ENCODE measurements around the gene CASKIN1.
"Not testable (repeated sequence)": the region's sequence is repeated elsewhere in the genome, so short reads cannot be mapped to it uniquely, and the experiment has no call there.

CASKIN1 gene, protein sequence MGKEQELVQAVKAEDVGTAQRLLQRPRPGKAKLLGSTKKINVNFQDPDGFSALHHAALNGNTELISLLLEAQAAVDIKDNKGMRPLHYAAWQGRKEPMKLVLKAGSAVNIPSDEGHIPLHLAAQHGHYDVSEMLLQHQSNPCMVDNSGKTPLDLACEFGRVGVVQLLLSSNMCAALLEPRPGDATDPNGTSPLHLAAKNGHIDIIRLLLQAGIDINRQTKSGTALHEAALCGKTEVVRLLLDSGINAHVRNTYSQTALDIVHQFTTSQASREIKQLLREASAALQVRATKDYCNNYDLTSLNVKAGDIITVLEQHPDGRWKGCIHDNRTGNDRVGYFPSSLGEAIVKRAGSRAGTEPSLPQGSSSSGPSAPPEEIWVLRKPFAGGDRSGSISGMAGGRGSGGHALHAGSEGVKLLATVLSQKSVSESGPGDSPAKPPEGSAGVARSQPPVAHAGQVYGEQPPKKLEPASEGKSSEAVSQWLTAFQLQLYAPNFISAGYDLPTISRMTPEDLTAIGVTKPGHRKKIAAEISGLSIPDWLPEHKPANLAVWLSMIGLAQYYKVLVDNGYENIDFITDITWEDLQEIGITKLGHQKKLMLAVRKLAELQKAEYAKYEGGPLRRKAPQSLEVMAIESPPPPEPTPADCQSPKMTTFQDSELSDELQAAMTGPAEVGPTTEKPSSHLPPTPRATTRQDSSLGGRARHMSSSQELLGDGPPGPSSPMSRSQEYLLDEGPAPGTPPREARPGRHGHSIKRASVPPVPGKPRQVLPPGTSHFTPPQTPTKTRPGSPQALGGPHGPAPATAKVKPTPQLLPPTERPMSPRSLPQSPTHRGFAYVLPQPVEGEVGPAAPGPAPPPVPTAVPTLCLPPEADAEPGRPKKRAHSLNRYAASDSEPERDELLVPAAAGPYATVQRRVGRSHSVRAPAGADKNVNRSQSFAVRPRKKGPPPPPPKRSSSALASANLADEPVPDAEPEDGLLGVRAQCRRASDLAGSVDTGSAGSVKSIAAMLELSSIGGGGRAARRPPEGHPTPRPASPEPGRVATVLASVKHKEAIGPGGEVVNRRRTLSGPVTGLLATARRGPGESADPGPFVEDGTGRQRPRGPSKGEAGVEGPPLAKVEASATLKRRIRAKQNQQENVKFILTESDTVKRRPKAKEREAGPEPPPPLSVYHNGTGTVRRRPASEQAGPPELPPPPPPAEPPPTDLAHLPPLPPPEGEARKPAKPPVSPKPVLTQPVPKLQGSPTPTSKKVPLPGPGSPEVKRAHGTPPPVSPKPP (N-terminal part only)

DNA sequence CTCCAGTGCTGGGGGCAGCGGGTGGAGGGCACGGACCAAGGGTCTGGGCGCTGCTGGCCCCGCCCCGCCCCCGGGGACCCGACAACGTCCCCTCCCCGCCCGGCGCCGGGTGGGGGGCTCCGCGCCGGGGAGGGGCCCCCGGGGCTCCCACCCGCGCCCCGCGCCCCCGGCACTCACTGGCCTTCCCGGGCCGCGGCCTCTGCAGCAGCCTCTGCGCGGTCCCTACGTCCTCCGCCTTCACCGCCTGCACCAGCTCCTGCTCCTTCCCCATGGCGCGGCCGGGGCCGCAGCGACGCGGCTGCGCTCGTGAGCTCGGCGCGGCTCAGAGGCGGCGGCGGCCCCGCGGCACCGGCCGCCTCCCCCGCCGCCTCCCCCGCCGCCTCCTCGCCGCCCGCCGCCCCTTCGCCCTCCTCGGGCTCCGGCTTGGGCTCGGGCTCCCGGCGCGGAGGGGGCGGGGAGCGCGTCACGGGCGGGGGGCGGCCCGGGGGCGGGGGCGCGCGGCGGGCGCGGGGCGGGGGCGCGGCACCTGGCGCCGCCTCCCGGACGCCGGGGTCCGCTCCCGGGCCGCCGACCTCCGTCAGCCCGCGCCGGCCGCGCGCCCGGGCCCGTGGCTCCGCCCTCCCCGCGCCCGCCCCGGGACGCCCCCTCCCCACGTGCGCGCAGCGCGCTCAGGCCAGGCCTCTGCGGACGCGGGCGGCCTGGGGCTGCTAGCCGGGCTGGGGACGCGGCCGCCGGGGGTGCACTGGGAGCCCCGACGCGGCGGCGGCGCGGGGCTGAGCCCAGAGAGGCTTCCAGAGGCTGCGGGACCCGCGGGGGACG is at the start of gene CASKIN1:
Gene CASKIN1, minus strand, starts transcription at position 444 of the 819 bp plus-strand sequence. Its CDS starts 173 bp downstream, at position 271.
- no peak for DNase-seq (ENCODE audit: low read depth)

DNA sequence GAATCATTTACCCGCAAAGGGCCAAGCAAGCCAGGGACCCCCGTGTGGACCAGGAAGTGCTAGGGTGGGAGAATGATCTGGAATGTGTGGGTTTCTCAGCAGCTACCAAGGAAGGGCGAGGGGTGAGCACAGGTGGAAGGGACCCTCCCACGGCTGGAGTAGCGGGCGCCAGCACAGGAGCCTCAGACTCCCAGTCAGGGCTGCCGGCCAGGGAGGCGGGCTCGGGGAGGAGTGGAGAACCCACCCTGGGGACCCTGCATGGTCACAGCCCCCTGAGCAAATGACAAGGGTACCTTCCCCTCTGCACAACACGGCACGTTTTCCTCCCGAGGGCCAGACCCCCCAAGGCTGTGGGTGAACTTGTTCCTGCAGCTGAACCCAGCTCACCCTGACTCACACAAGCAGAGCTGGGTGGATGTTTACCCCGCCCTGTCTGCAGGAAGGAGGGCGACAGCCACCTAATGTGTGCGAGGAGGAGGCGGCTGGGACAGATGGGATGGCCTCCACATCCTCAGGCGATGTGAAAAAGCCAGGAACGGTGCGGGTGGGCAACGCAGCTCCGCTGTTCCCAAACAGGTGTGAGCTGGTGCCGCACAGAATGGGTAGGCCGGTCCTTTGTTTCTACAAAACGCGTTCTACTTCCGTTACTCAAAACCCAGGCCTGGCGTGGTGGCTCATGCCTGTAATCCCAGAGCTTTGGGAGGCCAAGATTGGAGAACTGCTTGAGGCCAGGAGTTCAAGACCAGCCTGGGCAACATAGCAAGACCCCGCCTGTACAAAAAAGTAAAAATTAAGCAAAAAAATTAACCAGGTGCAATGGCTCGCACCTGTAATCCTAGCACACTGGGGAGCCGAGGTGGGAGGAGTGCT is 48.8 kb upstream of the CASKIN1 start:
- no peak for DNase-seq (ENCODE audit: low read depth)

DNA sequence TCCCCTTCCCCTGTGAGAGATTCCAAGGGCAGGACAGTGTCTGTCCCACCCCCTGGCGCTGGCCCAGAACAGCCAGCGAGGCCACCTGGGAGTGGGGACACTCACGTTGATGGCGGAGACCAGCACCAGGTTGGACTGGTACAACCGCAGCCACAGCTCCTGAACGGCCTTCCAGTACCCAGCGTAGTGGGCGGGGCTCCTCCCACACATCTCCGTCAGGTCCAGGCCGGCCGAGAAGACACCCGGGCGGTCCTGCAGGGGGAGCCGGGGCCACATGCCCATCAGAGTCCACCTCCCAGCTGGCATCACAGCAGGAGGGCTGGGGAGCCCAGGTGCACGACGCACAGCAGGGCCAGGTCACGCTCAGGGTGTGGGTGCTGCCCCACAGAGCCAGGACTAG is 47.9 kb upstream of the CASKIN1 start:
- DNase-seq (ENCODE audit: low read depth) = no peak

DNA sequence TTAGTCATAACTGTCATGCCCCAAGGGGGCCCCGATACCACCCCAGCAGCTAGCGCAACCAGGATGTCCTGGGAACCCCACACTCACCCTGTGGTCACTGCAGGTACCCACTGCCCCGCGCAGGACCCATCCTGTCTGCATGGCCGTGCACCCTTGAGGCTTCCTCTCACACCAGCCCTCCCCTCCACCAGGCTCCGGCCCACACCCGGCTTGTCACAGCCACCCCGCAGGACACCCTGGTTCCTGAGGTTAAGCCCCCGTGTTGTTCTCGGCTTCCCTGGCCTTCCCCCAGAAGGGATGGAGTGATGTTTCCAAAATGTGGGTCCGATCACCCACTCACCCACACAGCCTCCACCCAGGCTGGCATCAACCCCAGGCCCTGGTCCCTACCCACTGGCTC is 47.4 kb upstream of the CASKIN1 start:
- DNase-seq (ENCODE audit: low read depth) = no peak

DNA sequence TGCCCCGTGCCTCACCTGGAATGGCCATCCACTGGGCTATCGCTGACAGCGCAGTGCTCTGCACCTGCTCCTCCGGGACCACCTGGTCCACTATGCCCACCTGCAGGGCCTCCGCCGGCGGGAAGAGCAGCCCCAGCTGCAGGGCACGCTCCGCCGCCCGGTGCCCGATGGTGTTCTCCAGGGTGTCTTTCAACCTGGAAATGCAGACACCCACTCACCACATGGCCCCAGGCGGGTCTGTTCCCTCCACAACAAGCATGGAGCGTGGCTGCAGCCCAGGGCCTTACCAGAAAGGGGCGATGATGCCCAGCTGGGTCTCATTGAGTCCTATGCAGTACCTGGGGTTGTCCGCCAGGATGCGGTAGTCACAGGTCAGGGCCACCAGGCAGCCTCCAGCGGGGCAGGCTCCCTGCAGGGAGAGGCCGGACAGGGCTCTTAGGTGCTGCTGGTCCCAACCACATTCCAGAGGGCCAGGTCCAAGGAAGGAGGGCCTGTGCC is 46.7 kb upstream of the CASKIN1 start:
- no peak for DNase-seq (ENCODE audit: low read depth)

DNA sequence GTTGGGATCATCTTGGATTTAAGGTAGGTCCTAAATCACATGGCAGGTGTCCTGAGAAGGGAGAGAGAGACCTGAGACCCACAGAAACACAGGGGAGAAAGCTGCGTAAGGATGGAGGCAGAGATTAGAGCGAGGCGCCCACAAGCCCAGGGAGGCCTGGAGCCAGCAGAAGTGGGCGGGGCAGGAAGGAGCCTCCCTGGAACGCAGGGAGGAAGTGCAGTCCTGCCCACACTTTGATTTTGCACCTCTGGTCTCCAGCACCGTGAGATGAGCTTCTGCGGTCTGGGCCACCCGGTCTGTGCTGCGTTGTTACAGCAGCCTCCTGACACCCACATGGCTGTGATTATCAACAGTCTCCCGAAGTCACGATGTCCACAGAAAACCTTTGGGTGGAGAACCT is 46.2 kb upstream of the CASKIN1 start:
- no peak for DNase-seq (ENCODE audit: low read depth)

DNA sequence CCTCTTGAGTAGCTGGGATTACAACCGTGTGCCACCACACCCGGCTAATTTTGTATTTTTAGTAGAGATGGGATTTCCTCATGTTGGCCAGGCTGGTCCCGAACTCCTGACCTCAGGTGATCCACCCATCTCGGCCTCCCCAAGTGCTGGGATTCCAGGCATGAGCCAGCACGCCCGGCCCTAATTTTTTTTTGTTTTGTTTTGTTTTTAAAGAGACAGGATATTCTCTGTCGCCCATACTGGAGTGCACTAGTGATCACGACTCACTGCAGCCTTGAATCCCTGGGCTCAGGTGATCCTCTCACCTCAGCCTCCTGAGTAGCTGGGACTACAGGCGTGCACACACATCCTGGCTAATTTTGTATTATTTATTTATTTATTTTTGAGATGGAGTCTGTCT is 43.9 kb upstream of the CASKIN1 start:
- not testable (repeated sequence) for DNase-seq (ENCODE audit: low read depth)

DNA sequence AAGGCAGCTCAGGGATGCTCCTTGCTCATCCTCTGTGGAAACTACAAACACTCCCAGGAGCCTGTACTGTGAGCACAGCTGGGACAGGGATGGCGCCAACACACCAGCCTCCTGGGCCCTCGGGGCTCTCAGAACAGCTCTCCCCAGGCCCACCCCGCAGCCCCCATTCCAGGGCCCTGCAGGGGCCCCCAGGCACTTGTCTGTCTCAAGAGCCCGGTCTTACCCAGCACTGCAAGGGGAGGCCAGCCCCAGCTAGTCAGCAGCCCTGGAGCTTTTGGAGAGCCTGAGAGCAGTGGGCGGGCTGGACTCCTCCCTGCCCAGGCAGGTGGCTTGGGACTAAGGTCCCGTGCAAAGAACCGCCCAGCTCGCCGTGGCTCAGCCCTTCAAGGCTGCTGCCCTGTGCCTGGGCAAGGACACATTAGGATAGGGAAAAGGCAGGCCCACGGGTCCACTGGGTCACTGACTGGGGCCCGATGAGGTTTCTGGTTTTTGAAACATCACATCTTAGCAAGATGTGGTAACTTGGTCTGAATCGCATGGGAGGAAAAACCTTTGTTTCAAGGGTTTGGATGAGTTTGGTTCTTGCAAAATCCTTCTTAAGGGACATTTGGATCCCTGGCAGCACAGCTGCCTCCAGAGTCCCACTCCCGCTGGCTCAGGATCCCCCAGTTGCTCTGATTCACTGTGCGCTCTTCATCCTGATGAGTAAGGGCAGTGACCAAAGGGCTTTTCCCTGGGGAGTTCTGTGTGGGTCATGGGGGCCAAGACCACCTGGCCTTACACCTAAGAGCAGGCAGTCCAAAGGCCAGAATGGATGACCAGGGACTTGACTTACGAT is 42.7 kb upstream of the CASKIN1 start:
- no peak for DNase-seq (ENCODE audit: low read depth)

DNA sequence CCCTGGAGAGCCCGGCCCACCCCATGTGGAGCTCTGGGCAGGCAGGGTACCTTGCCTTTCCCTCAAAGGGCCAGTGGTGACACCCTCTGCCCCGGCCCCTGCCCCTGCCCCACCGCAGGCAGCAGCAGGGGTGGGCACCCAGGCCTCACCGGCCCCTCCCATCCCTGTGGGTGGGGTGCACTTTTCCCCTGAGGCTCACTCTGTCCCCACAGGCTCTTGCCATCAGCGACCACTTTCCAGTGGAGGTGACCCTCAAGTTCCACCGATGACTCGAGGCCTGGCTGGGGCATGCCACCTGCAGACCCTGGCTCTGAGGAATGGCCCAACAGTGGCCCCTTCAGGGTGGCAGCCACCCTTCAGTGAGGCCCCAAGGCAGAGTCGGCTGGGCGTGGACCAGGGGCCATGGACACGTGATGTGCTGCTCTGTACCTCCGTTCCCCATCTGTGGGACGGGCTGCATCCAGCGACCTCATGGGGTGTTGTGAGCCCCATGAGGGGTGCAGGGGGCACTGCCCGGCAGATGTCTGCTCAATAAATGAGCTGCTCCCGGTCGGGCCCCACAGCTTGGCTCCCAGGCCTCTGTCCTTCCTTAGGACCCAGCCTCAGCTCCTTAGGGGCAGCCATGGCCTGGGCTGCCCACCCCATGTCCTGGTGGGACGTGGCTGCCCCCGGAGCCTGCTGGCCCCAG is 41.9 kb upstream of the CASKIN1 start:
- DNase-seq (ENCODE audit: low read depth) = no peak

DNA sequence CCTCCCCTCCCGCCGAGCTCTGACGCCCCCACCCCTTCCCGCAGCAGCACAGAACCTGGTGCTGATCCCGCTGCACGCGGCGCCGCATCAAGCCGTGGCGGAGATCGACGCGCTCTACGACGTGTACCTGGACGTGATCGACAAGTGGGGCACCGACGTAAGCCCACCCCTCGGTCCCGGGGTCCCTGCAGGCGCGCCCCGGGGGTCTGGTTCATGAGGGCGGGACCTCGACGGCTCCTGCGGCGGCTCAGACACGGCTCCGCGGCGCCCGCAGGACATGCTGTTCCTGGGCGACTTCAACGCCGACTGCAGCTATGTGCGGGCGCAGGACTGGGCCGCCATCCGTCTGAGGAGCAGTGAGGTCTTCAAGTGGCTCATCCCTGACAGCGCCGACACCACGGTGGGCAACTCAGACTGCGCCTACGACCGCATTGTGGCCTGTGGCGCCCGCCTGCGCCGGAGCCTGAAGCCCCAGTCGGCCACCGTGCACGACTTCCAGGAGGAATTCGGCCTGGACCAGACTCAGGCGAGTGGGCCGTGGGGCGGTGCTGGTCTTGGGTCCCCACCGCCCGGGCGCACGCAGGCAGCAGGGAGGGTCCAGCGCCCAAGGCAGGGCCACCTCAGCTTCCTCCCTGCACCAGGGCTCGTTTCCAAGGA is 41.2 kb upstream of the CASKIN1 start:
- no peak for DNase-seq (ENCODE audit: low read depth)

DNA sequence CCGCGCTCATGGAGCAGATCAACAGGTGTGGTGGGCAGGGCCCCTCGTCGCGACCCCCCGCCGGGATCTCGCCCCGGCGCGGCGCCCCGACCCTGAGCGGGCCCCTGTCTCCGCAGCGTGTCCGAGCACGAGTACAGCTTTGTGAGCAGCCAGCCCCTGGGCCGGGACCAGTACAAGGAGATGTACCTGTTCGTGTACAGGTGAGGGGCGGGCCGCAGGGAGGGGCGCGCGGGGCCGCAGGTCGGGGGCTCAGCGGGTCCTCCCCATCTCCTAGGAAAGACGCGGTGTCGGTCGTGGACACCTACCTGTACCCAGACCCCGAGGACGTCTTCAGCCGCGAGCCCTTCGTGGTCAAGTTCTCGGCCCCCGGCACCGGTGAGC is 40.7 kb upstream of the CASKIN1 start:
- no peak for DNase-seq (ENCODE audit: low read depth)

DNA sequence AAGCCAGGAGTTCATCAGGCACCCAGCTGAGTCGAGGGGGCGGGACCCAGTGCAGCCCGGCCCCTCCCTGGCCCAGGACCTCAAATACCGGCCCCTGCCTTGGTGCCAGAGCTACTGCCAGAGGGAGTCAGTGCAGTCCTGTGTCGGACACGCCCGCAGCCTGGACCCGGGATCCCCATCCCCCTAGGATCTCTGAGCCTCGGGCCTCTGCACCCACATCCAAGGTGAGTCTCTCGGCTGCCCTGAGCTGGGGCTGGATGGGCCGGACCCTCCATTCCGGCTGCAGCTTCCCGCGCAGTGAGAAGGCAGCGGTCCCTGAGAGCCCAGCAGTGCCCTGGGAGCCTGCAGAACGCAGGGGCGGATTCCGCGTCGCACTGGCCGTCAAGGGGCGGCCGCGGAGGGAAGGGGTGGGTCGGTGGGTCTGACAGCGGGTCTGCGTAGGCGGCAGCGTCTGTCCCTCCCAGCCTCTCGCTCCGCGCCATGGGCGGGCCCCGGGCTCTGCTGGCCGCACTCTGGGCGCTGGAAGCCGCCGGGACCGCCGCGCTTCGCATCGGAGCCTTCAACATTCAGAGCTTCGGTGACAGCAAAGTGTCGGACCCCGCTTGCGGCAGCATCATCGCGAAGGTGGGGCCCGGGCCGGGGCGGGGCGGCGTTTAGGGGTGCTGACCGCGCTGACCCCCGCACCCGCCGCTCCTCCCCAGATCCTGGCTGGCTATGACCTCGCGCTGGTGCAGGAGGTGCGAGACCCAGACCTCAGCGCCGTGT is 40.1 kb upstream of the CASKIN1 start, which contains the start of gene DNASE1L2:
Gene DNASE1L2, plus strand, starts transcription at position 108 of the 765 bp plus-strand sequence. Its CDS starts 373 bp downstream, at position 481.
- DNase-seq (ENCODE audit: low read depth) = no peak

DNA sequence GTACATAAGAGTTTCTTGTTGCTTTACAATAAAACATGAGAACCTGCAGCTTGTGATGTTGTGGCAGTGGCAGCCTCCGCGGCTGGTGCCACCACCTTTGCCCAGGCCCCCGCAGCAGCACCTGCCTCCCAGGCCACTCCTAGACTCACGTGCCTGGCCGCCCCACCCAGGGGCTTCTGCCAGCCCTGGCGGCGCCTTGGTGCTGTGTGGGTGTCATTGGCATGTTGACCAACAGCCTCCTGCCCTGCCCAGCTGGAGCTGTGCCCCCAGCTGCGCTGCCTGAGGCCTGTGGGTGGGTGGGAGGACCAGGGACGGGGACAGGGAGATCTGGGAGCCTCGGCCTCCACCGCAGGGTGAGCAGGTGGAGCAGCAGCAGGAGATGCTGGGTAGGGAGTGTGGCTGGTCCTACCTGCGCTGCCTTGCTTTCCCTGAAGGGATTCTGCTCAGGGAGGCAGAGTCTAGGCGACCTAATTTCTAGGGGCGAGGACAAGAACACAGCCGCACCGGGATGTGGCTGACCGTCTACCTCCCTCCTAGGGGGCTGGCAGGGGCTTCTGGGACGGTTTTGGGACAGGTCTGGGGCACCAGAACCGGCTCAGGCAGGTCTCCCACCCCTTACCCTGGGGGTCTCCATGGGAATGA is 39.4 kb upstream of the CASKIN1 start:
- DNase-seq (ENCODE audit: low read depth) = no peak

DNA sequence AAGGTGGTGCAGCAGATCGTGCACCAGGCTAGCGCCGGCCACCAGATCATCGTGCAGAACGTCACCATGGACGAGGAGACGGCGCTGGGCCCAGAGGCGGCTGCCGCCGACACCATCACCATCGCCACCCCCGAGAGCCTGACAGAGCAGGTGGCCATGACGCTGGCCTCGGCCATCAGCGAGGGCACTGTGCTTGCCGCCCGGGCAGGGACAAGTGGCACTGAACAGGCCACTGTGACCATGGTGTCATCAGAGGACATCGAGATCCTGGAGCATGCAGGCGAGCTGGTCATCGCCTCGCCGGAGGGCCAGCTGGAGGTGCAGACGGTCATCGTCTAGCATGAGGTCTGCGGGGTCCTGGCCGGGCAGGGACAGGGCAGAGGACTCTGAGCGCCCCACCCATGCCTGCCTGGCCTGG is 38.8 kb upstream of the CASKIN1 start:
- no peak for DNase-seq (ENCODE audit: low read depth)

DNA sequence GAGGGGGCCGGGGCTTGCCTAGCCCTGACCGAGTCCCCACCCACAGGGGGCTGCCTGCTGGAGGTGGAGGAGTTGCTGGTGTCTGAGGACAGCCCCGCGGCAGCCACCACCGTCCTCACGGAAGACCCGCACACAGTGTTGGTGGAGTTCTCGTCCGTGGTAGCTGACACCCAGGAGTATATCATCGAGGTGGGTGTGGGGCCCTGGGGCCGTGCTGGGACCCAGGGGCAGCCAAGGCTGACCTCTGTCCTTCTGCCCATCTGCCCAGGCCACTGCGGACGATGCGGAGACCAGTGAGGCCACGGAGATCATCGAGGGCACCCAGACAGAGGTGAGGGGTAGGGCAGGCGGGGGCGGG is 38.4 kb upstream of the CASKIN1 start:
- DNase-seq (ENCODE audit: low read depth) = no peak

DNA sequence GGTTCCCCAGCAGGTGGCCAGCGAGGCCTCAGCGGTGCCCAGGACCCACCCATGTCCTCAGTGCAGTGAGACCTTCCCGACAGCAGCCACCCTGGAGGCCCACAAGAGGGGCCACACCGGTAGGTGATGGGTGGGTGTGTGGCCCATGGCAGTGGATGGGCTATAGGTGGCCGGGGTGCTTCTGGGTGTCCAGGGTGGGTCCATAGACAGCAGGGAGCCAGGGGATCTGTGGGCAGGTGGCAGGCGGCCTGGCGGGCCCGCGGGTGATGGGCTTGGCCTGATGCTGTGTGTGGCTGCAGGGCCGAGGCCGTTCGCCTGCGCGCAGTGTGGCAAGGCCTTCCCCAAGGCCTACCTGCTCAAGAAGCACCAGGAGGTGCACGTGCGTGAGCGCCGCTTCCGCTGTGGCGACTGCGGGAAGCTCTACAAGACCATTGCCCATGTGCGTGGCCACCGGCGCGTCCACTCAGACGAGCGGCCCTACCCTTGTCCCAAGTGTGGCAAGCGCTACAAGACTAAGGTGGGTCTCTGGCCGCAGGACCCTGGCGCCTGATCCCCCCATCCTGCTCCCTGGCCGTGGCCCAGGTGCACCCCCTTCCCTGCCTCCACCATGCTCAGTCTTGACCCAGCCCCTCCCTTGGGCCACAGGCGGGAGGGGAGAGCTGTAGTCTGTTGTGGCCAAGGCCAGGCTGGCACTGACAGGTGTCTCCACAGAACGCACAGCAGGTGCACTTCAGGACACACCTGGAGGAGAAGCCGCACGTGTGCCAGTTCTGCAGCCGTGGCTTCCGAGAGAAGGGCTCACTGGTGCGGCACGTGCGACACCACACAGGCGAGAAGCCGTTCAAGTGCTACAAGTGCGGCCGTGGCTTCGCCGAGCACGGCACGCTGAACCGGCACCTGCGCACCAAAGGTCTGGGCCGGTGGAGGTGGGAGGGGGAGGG is 37.7 kb upstream of the CASKIN1 start:
- DNase-seq (ENCODE audit: low read depth) = no peak
